BJ (cell line): ENCODE data around the gene BTF3L4. TPM values are rescaled to one million over a fixed set of nuclear protein-coding genes. Genes with fewer than 3 reads are reported as not detected.
A peak's percentile ranks its signal among the peaks of the same experiment; 100 is the strongest.

Experiments
- CTCF ChIA-PET: fragments of 350-600 bp; formaldehyde crosslinking; extraction: SDS; loops from one replicate; lab custom pipeline; 2021; ENCODE audit warnings: antibody characterized with exemption, inconsistent platforms; lab: Yijun Ruan, JAX
- POLR2A ChIA-PET: fragments of 300-600 bp; sonication (Branson Sonifier 250); formaldehyde crosslinking; extraction: SDS; loops from one replicate; lab custom pipeline; 2021; ENCODE audit warnings: antibody characterized with exemption; lab: Charles Lee
- DNase-seq: peaks from one replicate; pipeline ENCODE4 v3.0.0-alpha.2; 2011; ENCODE audit warnings: low read depth
- H3K27me3 ChIP-seq: 2 replicates; pipeline ENCODE4 v1.6.0; 2011; ENCODE audit warnings: low read length; ENCODE audit not compliant: control insufficient read depth, insufficient read depth
- H3K36me3 ChIP-seq: 2 replicates; pipeline ENCODE4 v1.5.1; 2011; ENCODE audit warnings: low read length; ENCODE audit not compliant: control insufficient read depth, insufficient read depth
- H3K4me3 ChIP-seq: 2 replicates; pipeline ENCODE4 v1.5.1; 2011; ENCODE audit warnings: low read depth, mild to moderate bottlenecking, control low read depth, low read length
- CTCF ChIP-seq: IDR thresholded peaks from 2 replicates; pipeline ENCODE4 v1.5.1; 2011; ENCODE audit warnings: low read depth, mild to moderate bottlenecking, control low read depth, inconsistent platforms, low read length, moderate library complexity; ENCODE audit not compliant: insufficient read depth
- polyA plus RNA-seq: library from polyadenylated mRNA; depleted of rRNA; stranded (reverse); fragments of >200 nt; gene quantifications from 2 replicates; pipeline ENCODE4 v1.2.3, GENCODE V29; 2011; rRNA removed

The BTF3L4 gene
- polyA plus RNA-seq, 1 experiment: 31.2 TPM

- Histone ChIP-seq H3K4me3 (no peak overlapping the region), H3K27me3 (no peaks in the 10 kb centered on the region; the same call in 1 of the 2 replicates), H3K36me3 (no peaks in the 10 kb centered on the region)
- POLR2A ChIA-PET: no interaction called here
- DNase-seq: no peak
- TF ChIP-seq CTCF: no peak
- CTCF ChIA-PET: interaction anchor here (0.8 to 2.6 kb wide), 6 partner anchors 38 to 223 kb away, joined by 3 to 31 read pairs (median 4); no protein-coding TSS in a partner anchor
Observed at GRCh38 chr1:52125736-52126359, 69.8 kb downstream of the BTF3L4 start.

GRCh38 chr1:52127181-52128180, 71.4 kb downstream of the BTF3L4 start:
- CTCF ChIA-PET: interaction anchor here (0.6 to 2.9 kb wide), 29 partner anchors 10 to 673 kb away, joined by 3 to 31 read pairs (median 4); partner anchors contain the start of gene ZFYVE9
- no peaks in the 10 kb centered on the region; the same call in 1 of the 2 replicates for H3K27me3 ChIP-seq
- no peak overlapping the region for H3K4me3 ChIP-seq
- no peak for DNase-seq
- POLR2A ChIA-PET: interaction anchor here (0.6 kb wide), 1 partner anchor 20 kb away, joined by 3 read pairs; no protein-coding TSS in a partner anchor
- H3K36me3 ChIP-seq: no peaks in the 10 kb centered on the region
- peak; percentile 85 for TF ChIP-seq CTCF

GRCh38 chr1:52139817-52140540, 83.9 kb downstream of the BTF3L4 start:
- Histone ChIP-seq H3K36me3 (no peaks in the 10 kb centered on the region), H3K4me3 (no peak overlapping the region), H3K27me3 (no peaks in the 10 kb centered on the region)
- TF ChIP-seq CTCF: no peak
- DNase-seq: no peak
- ChIA-PET CTCF (interaction anchor here (0.9 to 2.3 kb wide), 4 partner anchors 10 to 157 kb away, joined by 4 to 18 read pairs (median 7); no protein-coding TSS in a partner anchor), POLR2A (no interaction called here)

Other genes with a start within 250 kb of the BTF3L4 start
- 69.2 and 129 TPM in 2 replicates for gene NRDC, start 177.6 kb upstream of the BTF3L4 start, polyA plus RNA-seq
- 27.4 and 44.0 TPM in 2 replicates for gene RAB3B, start 65.6 kb upstream of the BTF3L4 start, polyA plus RNA-seq
- gene KTI12, start 22.5 kb upstream of the BTF3L4 start, polyA plus RNA-seq: 7.8 and 9.6 TPM in 2 replicates
- 53.9 and 87.7 TPM in 2 replicates for gene TXNDC12, start 1.1 kb upstream of the BTF3L4 start, polyA plus RNA-seq
- 9.8 and 18.2 TPM in 2 replicates for gene ZFYVE9, start 85.8 kb downstream of the BTF3L4 start, polyA plus RNA-seq